Right hindlimb (tissue), 1 donor: Measurements from ENCODE around the gene DCK.
"Not testable (repeated sequence)": the region's sequence is repeated elsewhere in the genome, so short reads cannot be mapped to it uniquely, and the experiment has no call there.

ENCODE experiments used
- DNase-seq: peaks from one replicate; pipeline ENCODE4 v3.0.0-alpha.2; 2018

The DCK gene

DNA sequence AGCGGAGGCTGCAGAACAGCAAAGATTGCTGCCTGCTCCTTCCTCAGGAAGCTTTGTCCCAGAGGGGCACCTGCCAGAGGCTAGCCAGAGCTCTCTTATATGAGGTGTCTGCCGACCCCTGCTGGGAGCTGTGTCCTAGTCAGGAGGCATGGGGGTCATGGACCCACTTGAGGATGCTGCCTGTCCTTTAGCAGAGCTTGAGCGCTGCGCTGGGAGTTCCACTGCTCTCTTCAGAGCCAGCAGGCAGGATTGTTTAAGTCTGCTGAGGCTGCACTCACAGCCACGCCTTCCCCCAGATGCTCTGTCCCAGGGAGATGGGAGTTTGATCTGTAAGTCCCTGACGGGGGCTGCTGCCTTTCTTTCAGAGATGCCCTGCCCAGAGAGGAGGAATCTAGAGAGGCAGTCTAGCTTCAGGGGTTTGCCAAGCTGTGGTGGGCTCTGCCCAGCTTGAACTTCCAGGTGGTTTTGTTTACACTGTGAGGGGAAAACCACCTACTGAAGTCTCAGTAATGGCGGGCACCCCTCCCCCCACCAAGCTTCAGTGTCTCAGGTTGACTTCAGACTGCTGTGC, 10.9 kb downstream of the DCK start:
- no peak for DNase-seq

DNA sequence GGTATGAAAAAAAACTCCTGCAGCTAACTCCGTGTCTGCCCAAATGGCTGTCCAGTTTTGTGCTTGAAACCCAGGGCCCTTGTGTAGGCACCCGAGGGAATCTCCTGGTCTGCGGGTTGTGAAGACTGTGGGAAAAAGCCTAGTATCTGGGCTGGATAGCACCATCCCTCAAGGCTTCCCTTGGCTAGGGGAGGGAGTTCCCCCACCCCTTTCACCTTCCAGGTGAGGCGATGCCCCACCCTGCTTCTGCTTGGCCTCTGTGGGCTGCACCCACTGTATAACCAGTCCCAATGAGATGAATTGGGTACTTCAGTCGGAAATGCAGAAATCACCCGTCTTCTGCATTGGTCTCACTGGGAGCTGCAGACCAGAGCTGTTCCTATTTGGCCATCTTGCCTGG, 11.6 kb downstream of the DCK start:
- DNase-seq: not testable (repeated sequence)

DNA sequence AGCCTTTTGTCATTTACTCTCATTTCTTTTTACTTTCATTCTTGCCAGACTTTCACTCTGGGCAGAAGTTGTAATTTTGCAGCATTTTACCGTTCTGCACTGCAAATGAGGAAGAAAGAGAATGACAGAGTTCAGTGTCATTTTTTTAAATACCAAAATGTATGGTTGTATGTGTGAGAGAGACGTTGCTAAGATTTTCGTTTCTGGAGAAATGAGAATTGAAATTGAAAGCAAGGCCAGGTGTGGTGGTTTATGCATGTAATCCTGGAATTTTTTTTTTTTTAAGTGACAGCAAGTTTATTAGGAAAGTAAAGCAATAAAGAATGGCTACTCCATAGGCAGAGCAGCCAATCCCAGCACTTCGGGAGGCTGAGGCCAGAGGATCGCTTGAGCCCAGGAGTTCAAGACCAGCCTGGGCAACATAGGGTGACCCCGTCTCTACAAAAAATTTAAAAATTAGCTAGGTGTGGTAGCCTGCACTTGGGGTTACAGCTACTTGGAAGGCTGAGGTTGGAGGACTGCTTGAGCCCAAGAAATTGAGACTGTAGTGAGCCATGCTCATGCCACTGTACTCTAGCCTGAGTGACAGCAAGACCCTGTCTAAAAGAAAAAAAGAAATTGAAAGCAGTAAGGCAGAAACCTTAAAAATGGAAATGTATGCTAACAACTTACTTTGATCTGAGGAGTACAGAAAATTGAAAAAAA, 12.9 kb downstream of the DCK start:
- no peak for DNase-seq

DNA sequence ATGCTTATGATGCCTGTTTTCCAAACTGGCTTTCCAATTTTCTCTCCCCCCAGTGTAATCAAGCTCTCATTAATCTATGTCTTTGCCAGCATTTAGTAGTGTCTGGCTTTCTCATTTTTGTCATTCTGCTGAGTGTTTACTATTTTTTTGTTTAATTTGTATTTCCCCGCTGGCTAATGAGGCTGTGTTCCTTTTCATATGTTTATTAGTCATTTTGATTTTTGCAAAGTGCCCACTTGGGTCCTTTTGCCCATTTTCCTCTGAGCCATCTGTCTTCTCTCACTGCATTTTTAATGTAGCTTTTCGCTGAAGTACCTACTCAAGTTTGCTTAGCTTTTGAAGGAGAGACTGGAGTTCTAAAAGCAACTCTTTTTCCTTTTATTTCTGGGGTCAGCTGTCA, 14.7 kb downstream of the DCK start:
- DNase-seq: no peak

DNA sequence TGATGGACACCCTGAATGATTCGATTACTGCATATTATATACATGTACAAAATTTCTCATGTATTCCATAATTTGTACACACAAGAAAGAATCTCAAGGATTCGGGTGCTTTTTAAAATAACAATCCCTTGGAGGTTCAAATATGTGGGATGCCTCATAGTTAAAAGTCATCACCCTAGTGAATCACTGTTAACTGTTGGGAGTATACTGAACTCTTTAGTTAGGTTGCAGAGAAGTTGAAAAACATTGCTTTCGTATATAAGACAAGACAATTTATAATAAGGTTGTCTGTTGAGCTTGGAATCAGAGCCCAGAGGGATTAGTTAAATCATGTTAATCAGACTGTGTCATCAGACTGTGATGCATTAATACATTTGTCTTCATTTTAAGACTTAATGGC, 15.6 kb downstream of the DCK start:
- DNase-seq: no peak

DNA sequence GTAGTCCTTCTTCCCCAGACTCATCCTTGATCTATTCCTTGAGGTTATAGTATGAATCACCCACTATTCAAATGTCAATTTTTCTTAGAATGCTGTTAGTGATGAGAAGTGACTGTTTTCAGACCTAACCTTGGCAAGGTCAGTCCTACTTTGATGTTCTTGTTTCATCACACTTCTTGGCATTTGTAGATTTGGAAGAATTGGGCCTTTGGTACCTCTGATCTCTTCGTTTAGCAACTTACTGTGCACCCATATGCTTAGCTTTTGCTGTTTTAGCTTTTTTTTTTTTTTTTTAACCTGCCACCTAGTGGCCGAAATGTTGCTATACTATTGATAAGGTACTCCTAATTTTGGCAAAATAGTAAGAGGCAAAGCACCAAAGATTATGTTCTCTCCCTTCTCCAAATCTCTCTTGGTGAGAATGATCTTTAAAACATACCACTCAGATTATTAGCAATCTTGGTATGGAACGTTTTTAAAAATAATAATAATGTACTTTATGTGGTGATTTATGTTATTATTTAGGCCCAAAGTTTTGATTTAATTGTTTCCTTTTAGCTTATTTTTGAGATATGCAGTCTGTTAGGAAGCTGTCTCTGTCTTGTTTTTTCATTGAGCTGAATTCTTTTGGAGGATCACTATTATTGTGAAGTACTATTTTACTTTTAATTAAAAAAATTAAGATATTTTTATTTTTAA, 16.6 kb downstream of the DCK start:
- no peak for DNase-seq

DNA sequence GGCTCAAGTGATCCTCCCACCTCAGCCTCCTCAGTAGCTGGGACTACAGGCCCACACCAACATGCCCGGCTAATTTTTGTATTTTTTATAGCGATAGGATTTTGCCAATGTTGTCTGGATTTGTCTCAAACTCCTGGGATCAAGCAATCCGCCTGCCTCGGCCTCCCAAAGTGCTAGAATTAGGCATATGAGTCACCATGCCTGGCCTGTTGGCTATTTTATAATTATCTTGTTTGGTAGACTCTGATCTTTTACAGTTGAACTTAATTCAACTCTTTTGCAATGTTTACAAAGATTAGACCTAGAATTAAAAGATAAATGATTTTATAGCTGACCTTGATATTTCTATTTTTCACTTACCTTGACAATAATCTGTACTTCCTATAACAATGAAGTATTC, 18.0 kb downstream of the DCK start:
- DNase-seq: no peak

DNA sequence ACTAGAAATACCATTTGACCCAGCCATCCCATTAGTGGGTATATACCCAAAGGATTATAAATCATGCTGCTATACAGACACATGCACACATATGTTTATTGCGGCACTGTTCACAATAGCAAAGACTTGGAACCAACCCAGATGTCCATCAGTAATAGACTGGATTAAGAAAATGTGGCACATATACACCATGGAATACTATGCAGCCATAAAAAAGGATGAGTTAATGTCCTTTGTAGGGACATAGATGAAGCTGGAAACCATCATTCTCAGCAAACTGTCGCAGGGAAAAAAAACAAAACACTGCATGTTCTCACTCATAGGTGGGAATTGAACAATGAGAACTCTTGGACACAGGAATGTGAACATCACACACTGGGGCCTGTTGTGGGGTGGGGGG, 23.9 kb downstream of the DCK start:
- not testable (repeated sequence) for DNase-seq

DNA sequence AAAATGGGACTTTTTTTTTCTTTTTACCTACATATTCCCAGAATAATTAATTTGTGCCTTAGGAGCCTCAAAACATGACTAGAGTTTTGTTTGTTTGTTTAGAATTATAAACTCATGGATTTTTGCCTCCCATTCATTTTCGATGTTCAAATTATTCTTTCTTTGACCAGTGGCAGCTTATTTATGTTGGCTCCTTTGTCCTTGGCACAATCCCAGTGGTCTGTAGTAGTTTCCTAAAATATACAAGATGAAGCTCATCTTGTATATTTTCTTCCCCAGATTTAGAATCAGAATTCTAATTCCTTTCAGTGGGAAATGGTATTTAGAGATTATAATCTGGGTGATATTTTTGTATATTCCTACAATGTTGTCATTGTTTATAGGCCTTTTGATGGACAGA, 27.2 kb downstream of the DCK start:
- DNase-seq: no peak

DNA sequence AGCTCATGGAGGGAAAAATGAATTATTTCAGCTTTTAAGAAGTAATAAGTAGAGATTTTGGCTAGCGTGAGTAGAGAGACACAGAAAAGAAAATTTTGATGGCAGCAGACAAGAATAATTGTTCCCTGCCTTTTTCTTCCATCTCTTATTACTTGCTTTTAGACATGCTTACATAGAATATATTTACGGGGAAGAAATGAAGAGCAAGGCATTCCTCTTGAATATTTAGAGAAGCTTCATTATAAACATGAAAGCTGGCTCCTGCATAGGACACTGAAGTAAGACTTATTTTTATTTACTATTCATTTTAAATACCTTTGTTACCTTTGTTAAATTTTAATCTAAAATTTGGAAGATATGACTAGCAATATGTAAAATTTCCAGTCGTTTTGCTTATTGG, 32.2 kb downstream of the DCK start:
- DNase-seq: no peak

DNA sequence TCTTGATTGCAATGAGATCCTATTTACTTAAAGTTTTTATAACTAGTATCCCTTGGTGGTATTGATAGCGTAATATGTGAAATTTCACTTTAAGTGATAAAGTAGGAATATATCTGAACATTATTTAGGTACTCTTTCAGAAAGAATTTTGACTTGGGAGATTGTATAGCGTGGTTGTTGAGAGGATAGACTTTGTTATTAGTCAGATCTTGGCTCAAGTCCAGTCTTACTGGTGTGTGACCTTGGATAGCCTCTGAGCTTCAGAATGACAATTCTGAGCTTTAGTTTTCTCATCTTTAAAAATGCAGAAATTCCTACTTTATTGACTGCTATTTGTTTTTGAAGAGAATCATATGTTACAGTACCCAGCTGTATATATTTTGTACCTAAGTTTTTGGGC, 32.6 kb downstream of the DCK start:
- DNase-seq: no peak

DNA sequence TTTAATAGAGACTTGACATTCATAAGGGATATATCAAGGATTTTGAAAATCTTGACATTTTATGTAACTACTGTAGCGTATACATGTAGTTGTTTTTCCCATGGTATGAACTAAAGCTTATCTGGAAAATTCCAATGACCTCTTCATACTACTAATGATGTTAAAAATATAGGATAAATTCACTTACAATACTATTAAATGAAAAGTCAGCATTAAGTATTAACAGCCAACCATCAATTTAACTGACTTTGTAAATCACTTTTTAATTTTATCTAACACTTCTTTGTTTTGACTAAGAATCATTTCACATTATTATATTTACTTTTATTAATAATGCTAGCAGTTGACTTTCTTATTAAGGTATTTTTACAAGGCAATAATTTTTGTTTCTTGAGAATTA, 34.2 kb downstream of the DCK start:
- DNase-seq: no peak

DNA sequence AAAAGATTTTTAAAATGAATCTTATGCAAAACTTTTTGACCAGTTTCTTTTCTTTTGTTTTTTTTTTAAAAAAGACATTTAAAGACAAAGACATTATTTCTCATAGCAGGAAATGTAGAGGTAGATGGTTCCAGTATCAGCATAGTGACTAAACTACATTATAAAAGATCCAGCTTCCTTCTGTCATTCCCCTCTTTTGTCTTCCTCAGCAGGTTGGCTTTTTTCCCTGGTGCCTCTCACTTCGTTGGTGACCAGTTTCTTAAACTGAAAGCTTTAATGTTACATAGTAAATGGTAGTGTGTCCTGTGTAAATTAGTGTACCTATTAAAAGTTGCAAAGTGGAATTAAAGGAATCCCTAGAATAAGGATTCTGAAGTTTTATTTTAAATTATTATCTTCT, 36.1 kb downstream of the DCK start:
- DNase-seq: no peak

DNA sequence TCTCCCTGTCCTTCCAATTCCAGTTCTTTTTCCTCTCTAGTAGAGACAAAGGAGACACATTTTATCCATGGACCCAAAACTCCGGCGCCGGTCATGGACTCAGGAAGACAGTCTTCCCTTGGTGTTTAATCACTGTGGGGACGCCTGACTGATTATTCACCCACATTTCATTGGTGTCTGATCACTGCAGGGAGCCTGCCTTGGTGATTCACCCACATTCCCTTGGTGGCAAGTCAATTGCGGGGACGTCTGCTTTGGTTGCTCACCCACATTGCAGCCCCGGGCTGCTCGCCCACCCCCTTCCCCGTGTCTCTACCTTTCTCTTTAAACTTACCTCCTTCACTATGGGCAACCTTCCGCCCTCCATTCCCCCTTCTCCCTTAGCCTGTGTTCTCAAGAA, 38.7 kb downstream of the DCK start:
- DNase-seq: not testable (repeated sequence)

DNA sequence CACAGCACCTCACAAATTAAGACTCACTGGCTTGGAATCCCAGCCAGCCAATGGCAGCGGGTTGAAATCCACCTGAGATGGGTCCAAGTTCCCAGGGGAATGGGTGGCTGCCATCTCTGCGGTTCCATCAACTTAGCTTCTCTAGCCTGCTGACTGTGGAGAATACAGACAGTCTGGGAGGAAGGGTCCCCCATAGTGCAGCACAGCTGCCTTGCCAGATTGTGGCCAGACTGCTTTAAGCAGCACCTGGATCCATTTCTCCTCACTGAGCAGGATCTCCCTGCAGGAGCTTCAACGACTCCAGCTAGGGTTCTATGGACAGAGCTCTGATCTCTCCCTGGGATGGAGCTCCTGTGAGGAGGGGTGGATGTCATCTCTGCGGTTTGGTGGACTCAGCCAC, 51.8 kb downstream of the DCK start:
- no peak for DNase-seq

DNA sequence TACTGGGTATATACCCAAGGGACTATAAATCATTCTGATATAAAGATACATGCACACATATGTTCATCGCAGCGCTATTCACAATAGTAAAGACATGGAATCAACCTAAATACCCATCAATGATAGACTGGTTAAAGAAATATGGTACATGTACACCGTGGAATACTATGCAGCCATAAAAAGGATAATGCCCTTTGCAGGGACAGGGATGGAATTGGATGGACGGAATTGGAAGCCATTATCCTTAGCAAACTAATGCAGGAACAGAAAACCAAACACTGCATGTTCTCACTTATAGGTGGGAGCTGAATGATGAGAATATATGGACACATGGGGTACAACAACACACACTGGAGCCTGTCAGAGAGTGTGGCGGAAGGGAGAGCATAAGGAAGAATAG, 55.9 kb downstream of the DCK start:
- no peak for DNase-seq

DNA sequence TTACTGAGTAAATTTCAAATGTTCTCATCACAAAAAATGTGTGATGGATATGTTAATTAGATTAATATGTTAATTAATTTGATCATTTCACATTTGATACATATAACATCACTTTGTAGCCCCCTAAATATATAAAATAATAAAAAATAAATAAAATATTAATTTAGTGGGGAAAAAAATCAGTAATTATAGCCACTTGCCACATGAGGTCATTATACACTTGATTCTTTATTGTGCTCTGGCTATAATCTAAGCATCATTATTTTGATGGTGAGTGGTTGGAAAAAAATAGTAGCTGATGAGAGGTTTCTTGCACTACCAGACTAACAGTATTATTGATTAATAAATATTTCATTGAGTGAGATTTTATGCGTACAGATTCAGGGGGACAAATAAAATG, 57.4 kb downstream of the DCK start:
- DNase-seq: no peak

DNA sequence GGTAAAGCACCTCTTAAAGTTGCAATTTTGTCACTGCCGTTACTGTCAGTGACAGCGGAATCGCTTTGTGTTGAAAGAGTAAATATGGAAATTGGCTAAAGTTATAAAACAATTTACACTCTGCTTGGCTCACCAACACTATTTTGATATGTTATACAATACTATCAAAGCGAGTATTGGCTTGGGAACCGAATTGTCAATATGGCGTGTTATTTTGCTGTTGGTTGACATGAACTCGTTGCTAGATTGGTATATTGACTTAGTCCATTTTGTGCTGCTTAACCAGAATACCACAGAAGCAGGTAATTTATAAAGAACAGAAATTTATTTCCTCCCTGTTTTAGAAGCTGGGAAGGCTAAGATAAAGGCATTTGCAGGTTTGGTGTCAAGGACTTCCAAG, 58.6 kb downstream of the DCK start:
- DNase-seq: no peak

DNA sequence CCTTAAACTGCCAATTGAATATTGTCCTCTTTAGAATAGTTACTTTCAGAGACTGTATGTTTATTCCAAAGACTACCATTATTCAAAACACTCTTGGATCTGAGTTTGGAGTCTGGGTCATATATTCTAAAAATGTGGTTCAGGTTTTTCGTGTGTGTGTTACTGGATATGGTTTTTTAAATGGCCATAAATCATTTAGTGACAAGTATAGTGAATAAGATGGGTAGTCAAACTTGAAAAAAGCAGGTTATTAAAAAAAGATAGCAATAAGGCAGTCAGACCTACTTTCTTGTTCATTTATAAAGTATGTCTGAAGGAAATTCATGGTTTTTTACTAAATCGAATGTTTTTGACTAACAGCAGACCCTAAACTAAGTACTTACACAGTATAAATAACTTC, 59.3 kb downstream of the DCK start:
- DNase-seq: no peak

DNA sequence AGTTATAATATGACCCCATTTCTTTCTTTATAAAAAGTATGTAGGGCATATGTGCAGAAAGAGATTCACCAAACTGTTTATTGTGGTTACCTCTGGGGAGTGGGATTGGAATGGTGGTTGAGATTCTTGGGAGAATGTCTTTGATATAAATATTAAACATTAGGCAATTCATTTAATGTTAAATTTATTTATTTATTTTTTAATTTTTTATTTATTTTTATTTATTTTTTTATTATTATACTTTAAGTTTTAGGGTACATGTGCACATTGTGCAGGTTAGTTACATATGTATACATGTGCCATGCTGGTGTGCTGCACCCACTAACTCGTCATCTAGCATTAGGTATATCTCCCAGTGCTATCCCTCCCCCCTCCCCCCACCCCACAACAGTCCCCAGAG, 60.2 kb downstream of the DCK start:
- DNase-seq: not testable (repeated sequence)

DNA sequence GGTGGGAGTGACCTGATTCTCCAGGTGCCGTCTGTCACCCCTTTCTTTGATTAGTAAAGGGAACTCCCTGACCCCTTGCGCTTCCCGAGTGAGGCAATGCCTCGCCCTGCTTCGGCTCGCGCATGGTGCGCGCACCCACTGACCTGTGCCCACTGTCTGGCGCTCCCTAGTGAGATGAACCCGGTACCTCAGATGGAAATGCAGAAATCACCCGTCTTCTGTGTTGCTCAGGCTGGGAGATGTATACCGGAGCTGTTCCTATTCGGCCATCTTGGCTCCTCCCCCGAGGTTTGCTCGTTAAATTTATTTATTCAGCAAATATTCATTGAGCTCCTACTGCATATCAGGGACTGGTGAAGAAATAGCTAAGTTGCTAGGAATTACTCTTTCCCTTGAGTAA, 66.1 kb downstream of the DCK start:
- DNase-seq: not testable (repeated sequence)

DNA sequence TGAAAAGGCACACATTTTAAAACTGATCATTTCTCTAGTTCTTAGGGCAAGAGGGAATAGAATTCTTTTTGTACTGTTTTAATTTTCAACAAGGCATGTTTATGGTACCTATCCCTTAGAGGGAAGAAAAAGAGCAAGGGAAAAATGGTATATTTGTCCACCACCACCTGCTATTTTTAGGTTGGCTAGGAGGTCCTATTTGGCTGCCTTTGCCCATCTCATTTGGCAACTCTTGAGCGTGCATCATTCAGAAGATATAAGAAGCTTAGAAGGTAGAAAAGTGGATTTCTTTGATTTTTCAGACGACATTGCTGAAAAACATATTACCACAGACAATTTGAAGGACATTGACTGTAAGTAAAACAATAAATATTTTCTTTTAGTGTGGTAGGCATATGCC, 69.0 kb downstream of the DCK start:
- DNase-seq: no peak

DNA sequence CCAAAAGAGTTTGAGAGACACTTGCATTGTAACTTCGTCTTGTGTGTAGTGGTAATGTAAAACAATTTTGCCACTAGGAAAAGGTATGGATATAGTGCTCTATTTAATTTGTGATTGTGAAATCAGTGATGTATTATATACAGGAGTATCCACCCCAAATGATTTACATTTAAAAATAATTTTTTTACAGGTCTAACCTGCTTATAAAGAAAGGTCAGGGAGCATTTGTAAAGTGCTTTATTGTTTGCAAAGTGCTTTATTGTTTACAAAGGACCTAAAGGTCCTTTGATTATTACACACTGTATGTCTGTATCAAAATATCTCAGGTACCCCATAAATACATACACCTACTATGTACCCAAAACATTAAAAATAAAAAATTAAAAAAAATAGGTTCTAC, 70.3 kb downstream of the DCK start:
- no peak for DNase-seq

DNA sequence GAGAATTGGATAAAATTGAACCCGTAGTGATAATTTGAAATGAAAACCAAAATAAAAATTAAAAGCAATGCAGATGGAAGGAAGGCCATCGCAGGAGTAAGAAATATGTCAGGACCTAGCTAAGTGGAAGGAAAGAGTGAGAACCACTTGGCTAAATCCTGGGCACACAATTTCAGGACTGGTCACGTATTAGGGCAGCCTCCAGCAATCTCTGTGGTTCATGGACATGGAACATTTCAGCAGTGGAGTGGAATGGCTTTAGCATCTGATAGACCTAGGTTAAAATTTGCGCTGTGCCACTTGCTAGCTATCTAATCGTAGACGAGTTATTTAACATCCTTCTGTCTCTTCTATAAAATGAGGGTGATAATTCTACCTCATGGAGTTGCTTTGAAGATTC, 71.1 kb downstream of the DCK start:
- no peak for DNase-seq
